CD4-positive, CD25-positive, alpha-beta regulatory T cell (primary cell): ENCODE results near the gene RSPH3. TPM values are rescaled to one million over a fixed set of nuclear protein-coding genes. Genes with fewer than 3 reads are reported as not detected.
"Not testable (repeated sequence)": the region's sequence is repeated elsewhere in the genome, so short reads cannot be mapped to it uniquely, and the experiment has no call there.

Experiments used
- ATAC-seq, 2 donors: fragments of 150-1000 bp; cut with Tn5 transposase; one replicate each; pipeline ENCODE4 v1.10.0; 2021; ENCODE audit warnings: low read depth in 2 of 2, moderate number of reproducible peaks in 2 of 2, moderate library complexity in 1 of 2
- DNase-seq, 3 donors: peaks; one replicate each; pipeline versions ENCODE4 v3.0.0 to v3.0.0-alpha.2; 2012 to 2022; ENCODE audit warnings: mixed read lengths in 1 of 3
- H3K27ac ChIP-seq: one replicate; pipeline ENCODE4 v1.7.0; 2013; ENCODE audit warnings: mild to moderate bottlenecking, low read length; ENCODE audit not compliant: insufficient read depth, poor library complexity, severe bottlenecking
- H3K27me3 ChIP-seq: one replicate; pipeline ENCODE4 v1.7.0; 2013; ENCODE audit warnings: low read length; ENCODE audit not compliant: control insufficient read depth, insufficient read depth
- H3K36me3 ChIP-seq: one replicate; pipeline ENCODE4 v1.7.0; 2013; ENCODE audit warnings: mild to moderate bottlenecking, low read length, moderate library complexity; ENCODE audit not compliant: control insufficient read depth, insufficient read depth
- H3K4me1 ChIP-seq: 2 replicates; pipeline ENCODE4 v1.7.0; 2013; ENCODE audit warnings: mild to moderate bottlenecking, low read length; ENCODE audit not compliant: insufficient read depth, control insufficient read depth, poor library complexity, severe bottlenecking
- H3K4me3 ChIP-seq: one replicate; pipeline ENCODE4 v1.7.0; 2013; ENCODE audit warnings: low read depth, mild to moderate bottlenecking, low read length, moderate library complexity
- H3K9me3 ChIP-seq, 2 experiments: 1 replicate in 1 of 2; 2 replicates in 1 of 2; pipeline ENCODE4 v1.7.0; 2013; ENCODE audit warnings: low read length in 2 of 2, mild to moderate bottlenecking in 1 of 2, moderate library complexity in 1 of 2; ENCODE audit not compliant: control insufficient read depth in 2 of 2
- H3K27ac Mint-ChIP-seq, 3 donors: one replicate each; pipeline ENCODE4 v1.8.0; 2020 to 2022; ENCODE audit warnings: mild to moderate bottlenecking in 3 of 3, mixed read lengths in 3 of 3, moderate library complexity in 2 of 3
- H3K27me3 Mint-ChIP-seq: one replicate; pipeline ENCODE4 v1.8.0; 2022; ENCODE audit warnings: mild to moderate bottlenecking, mixed read lengths
- H3K36me3 Mint-ChIP-seq: one replicate; pipeline ENCODE4 v1.8.0; 2020; ENCODE audit warnings: mixed read lengths
- H3K4me1 Mint-ChIP-seq, 4 donors: one replicate each; pipeline ENCODE4 v1.8.0; 2020 to 2022; ENCODE audit warnings: mixed read lengths in 4 of 4, mild to moderate bottlenecking in 1 of 4
- H3K4me3 Mint-ChIP-seq, 4 donors: one replicate each; pipeline ENCODE4 v1.8.0; 2020 to 2022; ENCODE audit warnings: mild to moderate bottlenecking in 4 of 4, mixed read lengths in 4 of 4, moderate library complexity in 3 of 4
- H3K9me3 Mint-ChIP-seq, 7 donors: one replicate each; pipeline ENCODE4 v1.8.0; 2020 to 2022; ENCODE audit warnings: mixed read lengths in 7 of 7, mild to moderate bottlenecking in 3 of 7, moderate library complexity in 2 of 7
- polyA plus RNA-seq, 4 donors: library from polyadenylated mRNA; unstranded; fragments of 300-500 nt; fragmentation: Illumina TruSeq; gene quantifications; one replicate each; pipeline ENCODE4 v1.2.3, GENCODE V29; 2021
- total RNA-seq: library from RNA; stranded (reverse); gene quantifications from one replicate; pipeline ENCODE4 v1.2.3, GENCODE V29; 2022

RSPH3 gene
- total and polyA plus RNA-seq, 5 donors from 2014 or later: 1.5 to 3.4 (median 2.4) TPM

DNA sequence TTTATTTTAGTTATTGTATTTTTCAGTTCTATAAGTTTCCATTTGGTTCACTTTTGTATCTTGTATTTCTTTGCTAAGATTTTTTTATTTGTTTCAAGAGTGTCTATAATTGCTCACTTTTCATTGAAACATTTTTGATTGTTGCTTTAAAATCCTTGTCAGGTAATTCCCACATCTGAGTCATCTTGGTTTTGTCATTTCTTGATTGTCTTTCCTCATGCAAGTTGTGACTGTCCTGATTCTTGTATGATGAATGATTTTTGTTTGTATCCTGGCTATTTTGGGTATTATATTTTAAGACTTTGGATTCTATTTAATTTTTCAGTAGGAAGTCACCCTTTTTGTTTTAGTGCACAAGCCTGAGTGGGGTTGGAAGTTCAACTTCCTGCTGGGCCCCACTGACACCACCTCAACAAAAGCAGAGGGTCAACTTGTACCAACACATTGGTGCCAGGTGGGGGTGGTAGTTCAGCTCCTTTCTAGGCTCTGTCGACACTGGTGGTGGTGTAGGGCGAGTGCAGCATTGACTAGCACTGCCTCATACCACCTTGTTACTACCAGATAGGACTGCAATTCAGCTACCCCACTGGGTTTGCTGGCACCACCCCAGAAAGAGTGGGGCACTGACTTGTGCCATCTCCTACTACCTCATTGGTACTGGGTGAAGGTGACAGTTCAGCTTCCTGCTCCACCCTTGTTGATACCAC lies 8.8 kb downstream of the RSPH3 start:
- ATAC-seq (peak in 1 of 2 donors; percentile 39), DNase-seq (peak in 1 of 3 donors; percentile 52)
- Histone ChIP-seq H3K4me3 (no peak overlapping the region), H3K9me3 (peaks cover 4 to 16% of the 10 kb centered on the region in 2 experiments), H3K36me3 (no peaks in the 10 kb centered on the region), H3K27ac (no peak overlapping the region), H3K4me1 (no peaks in the 10 kb centered on the region), H3K27me3 (no peaks in the 10 kb centered on the region)
- H3K27me3 Mint-ChIP-seq: no peaks in the 10 kb centered on the region
- H3K27ac Mint-ChIP-seq: no peak overlapping the region
- H3K4me1 Mint-ChIP-seq: peaks cover 0 to 12% (median 6%) of the 10 kb centered on the region in 4 donors
- no peak overlapping the region for H3K4me3 Mint-ChIP-seq
- peaks cover 0 to 15% (median 3%) of the 10 kb centered on the region in 7 donors for H3K9me3 Mint-ChIP-seq
- peaks cover 13% of the 10 kb centered on the region for H3K36me3 Mint-ChIP-seq

GRCh38 chr6:158989711-158990110 lies 10.3 kb downstream of the RSPH3 start:
- peaks cover 0 to 12% (median 5%) of the 10 kb centered on the region in 4 donors for H3K4me1 Mint-ChIP-seq
- not testable (repeated sequence) for H3K27me3 ChIP-seq, H3K4me3 Mint-ChIP-seq, DNase-seq, H3K36me3 ChIP-seq, H3K4me3 ChIP-seq, ATAC-seq, H3K27ac ChIP-seq, H3K27me3 Mint-ChIP-seq, H3K4me1 ChIP-seq, H3K27ac Mint-ChIP-seq
- peaks cover 13% of the 10 kb centered on the region for H3K36me3 Mint-ChIP-seq
- peaks cover 4 to 16% of the 10 kb centered on the region in 2 experiments for H3K9me3 ChIP-seq
- peaks cover 0 to 15% (median 3%) of the 10 kb centered on the region in 7 donors for H3K9me3 Mint-ChIP-seq

GRCh38 chr6:158988477-158988876 lies 11.5 kb downstream of the RSPH3 start:
- Mint-ChIP-seq H3K4me1 (peaks cover 0 to 12% (median 5%) of the 10 kb centered on the region in 4 donors), H3K36me3 (peaks cover 10% of the 10 kb centered on the region), H3K27me3 (no peaks in the 10 kb centered on the region), H3K9me3 (peaks cover 0 to 15% (median 3%) of the 10 kb centered on the region in 7 donors), H3K4me3 (no peak overlapping the region), H3K27ac (no peak overlapping the region)
- Histone ChIP-seq H3K36me3 (no peaks in the 10 kb centered on the region), H3K27me3 (no peaks in the 10 kb centered on the region), H3K9me3 (peaks cover 4 to 16% of the 10 kb centered on the region in 2 experiments), H3K4me3 (no peak overlapping the region), H3K4me1 (no peaks in the 10 kb centered on the region), H3K27ac (no peak overlapping the region)
- DNase-seq: no peak
- ATAC-seq: no peak

- Histone ChIP-seq H3K36me3 (no peaks in the 10 kb centered on the region), H3K4me1 (no peaks in the 10 kb centered on the region), H3K27me3 (no peaks in the 10 kb centered on the region), H3K27ac (no peak overlapping the region), H3K9me3 (peaks cover 4 to 16% of the 10 kb centered on the region in 2 experiments), H3K4me3 (no peak overlapping the region)
- H3K36me3 Mint-ChIP-seq: peaks cover 5% of the 10 kb centered on the region
- H3K4me1 Mint-ChIP-seq: peaks cover 0 to 12% (median 5%) of the 10 kb centered on the region in 4 donors
- DNase-seq (no peak), ATAC-seq (no peak)
- H3K9me3 Mint-ChIP-seq: peaks cover 0 to 15% (median 3%) of the 10 kb centered on the region in 7 donors
- no peaks in the 10 kb centered on the region for H3K27me3 Mint-ChIP-seq
- H3K27ac Mint-ChIP-seq: no peak overlapping the region
- H3K4me3 Mint-ChIP-seq: no peak overlapping the region
These were observed 12.3 kb downstream of the RSPH3 start for GRCh38 chr6:158987657-158988056.

GRCh38 chr6:158978757-158979156 lies 21.2 kb downstream of the RSPH3 start:
- Histone ChIP-seq H3K27me3 (no peaks in the 10 kb centered on the region), H3K36me3 (peaks cover 5% of the 10 kb centered on the region), H3K4me1 (no peaks in the 10 kb centered on the region), H3K9me3 (no peaks in the 10 kb centered on the region), H3K27ac (no peak overlapping the region), H3K4me3 (no peak overlapping the region)
- DNase-seq (no peak), ATAC-seq (no peak)
- Mint-ChIP-seq H3K27ac (no peak overlapping the region), H3K9me3 (peaks cover 0 to 2% (median 0%) of the 10 kb centered on the region in 7 donors), H3K4me1 (no peaks in the 10 kb centered on the region), H3K4me3 (no peak overlapping the region), H3K36me3 (peaks cover 8% of the 10 kb centered on the region), H3K27me3 (no peaks in the 10 kb centered on the region)

DNA sequence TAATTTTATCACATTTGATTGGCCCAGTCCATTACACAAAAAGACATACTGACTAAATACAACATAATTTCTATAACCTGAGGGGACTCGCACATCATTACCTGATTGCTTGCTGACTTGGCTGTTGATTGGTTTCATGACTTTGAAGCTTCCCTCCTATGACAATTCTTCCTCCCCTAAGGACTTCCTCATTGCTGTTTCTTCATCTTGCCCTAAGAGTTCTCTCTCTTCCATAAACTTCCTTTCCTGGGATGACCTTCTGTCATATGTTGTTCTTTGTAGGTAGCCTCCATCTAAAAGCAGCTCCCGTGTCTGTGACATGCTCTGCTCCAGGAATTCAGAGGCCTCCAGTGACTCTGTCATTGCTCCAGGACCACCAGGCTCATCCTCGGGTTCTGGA lies 22.6 kb downstream of the RSPH3 start:
- Mint-ChIP-seq H3K4me3 (no peak overlapping the region), H3K36me3 (peaks cover 8% of the 10 kb centered on the region), H3K9me3 (peaks cover 0 to 2% (median 0%) of the 10 kb centered on the region in 7 donors), H3K27ac (no peak overlapping the region), H3K4me1 (peaks cover 0 to 4% (median 0%) of the 10 kb centered on the region in 4 donors), H3K27me3 (no peaks in the 10 kb centered on the region)
- Histone ChIP-seq H3K27ac (no peak overlapping the region), H3K36me3 (peaks cover 5% of the 10 kb centered on the region), H3K9me3 (no peaks in the 10 kb centered on the region), H3K4me3 (no peak overlapping the region), H3K27me3 (no peaks in the 10 kb centered on the region), H3K4me1 (no peaks in the 10 kb centered on the region)
- no peak for DNase-seq
- no peak for ATAC-seq

GRCh38 chr6:158972241-158973233 lies 27.5 kb downstream of the RSPH3 start:
- Histone ChIP-seq H3K27ac (no peak overlapping the region), H3K9me3 (peaks cover 5 to 9% of the 10 kb centered on the region in 2 experiments), H3K4me3 (no peak overlapping the region), H3K27me3 (peaks cover 3% of the 10 kb centered on the region), H3K4me1 (no peaks in the 10 kb centered on the region), H3K36me3 (peaks cover 2% of the 10 kb centered on the region)
- Mint-ChIP-seq H3K4me1 (peaks cover 0 to 13% (median 2%) of the 10 kb centered on the region in 4 donors), H3K27me3 (peaks cover 16% of the 10 kb centered on the region), H3K9me3 (peaks cover 2 to 13% (median 4%) of the 10 kb centered on the region in 7 donors), H3K4me3 (no peak overlapping the region), H3K27ac (peak overlapping the region in 1 of 3 donors; percentile 13), H3K36me3 (peaks cover 15% of the 10 kb centered on the region)
- DNase-seq: peak in 2 of 3 donors; percentile 67 to 71
- ATAC-seq: peak; percentile 46 to 68
